Mesodermal cell (in vitro differentiated cells): Measurements from ENCODE around the gene SH3PXD2A.
A peak's percentile ranks its signal among the peaks of the same experiment; 100 is the strongest.

Experiments
- H3K27ac ChIP-seq: 2 replicates; pipeline ENCODE4 v1.7.0; 2013; ENCODE audit warnings: mild to moderate bottlenecking, low read depth, low read length, moderate library complexity; ENCODE audit not compliant: severe bottlenecking
- H3K36me3 ChIP-seq: 2 replicates; pipeline ENCODE4 v1.7.1; 2013; ENCODE audit warnings: mild to moderate bottlenecking, low read length, moderate library complexity; ENCODE audit not compliant: control insufficient read depth, insufficient read depth
- H3K4me1 ChIP-seq: one replicate; pipeline ENCODE4 v1.7.1; 2013; ENCODE audit warnings: mild to moderate bottlenecking, low read length; ENCODE audit not compliant: insufficient read depth, control insufficient read depth, poor library complexity, severe bottlenecking
- H3K4me3 ChIP-seq: 2 replicates; pipeline ENCODE4 v1.7.0; 2013; ENCODE audit warnings: low read length, control low read depth, mild to moderate bottlenecking; ENCODE audit not compliant: insufficient read depth, poor library complexity, severe bottlenecking; ENCODE audit errors: extremely low read depth
- H3K9me3 ChIP-seq: 2 replicates; pipeline ENCODE4 v1.7.1; 2013; ENCODE audit warnings: mild to moderate bottlenecking, low read length, moderate library complexity; ENCODE audit not compliant: control insufficient read depth
- WGBS, 2 experiments: methylation state at CpG; one replicate each; pipeline ENCODE4 v1.1.5; 2013; ENCODE audit warnings: missing lambda C conversion rate in 2 of 2; ENCODE audit not compliant: insufficient coverage in 2 of 2; 5-methylcytosine and 5-hydroxymethylcytosine counted together

The SH3PXD2A gene

GRCh38 chr10:103812004-103812403 is 43.4 kb downstream of the SH3PXD2A start:
- peaks cover 10% of the 10 kb centered on the region for H3K36me3 ChIP-seq
- peak overlapping the region; percentile 2 for H3K27ac ChIP-seq
- no peaks in the 10 kb centered on the region for H3K9me3 ChIP-seq
- H3K4me1 ChIP-seq: peaks cover 26% of the 10 kb centered on the region
- H3K4me3 ChIP-seq: no peak overlapping the region
- 88% methylated on average over 2 of the region's 3 CpGs for WGBS, 2 experiments

GRCh38 chr10:103811463-103811862 is 43.9 kb downstream of the SH3PXD2A start:
- Histone ChIP-seq H3K36me3 (peaks cover 10% of the 10 kb centered on the region), H3K9me3 (no peaks in the 10 kb centered on the region), H3K27ac (peak overlapping the region; percentile 25), H3K4me3 (no peak overlapping the region), H3K4me1 (peaks cover 25% of the 10 kb centered on the region)
- 96% methylated on average over 5 to 6 of the region's 6 CpGs for WGBS, 2 experiments

GRCh38 chr10:103808780-103809179 is 46.6 kb downstream of the SH3PXD2A start:
- Histone ChIP-seq H3K4me3 (no peak overlapping the region), H3K27ac (no peak overlapping the region), H3K4me1 (peaks cover 26% of the 10 kb centered on the region), H3K36me3 (no peaks in the 10 kb centered on the region), H3K9me3 (no peaks in the 10 kb centered on the region)
- 92 to 100% methylated on average over 1 to 2 of the region's 2 CpGs for WGBS, 2 experiments

GRCh38 chr10:103807996-103808395 is 47.4 kb downstream of the SH3PXD2A start:
- Histone ChIP-seq H3K4me3 (no peak overlapping the region), H3K36me3 (no peaks in the 10 kb centered on the region), H3K27ac (no peak overlapping the region), H3K4me1 (peaks cover 26% of the 10 kb centered on the region), H3K9me3 (no peaks in the 10 kb centered on the region)
- 91 to 95% methylated on average over 6 of the region's 6 CpGs for WGBS, 2 experiments

GRCh38 chr10:103806395-103807187 is 48.8 kb downstream of the SH3PXD2A start:
- 96 to 97% methylated on average over 11 to 12 of the region's 12 CpGs for WGBS, 2 experiments
- no peaks in the 10 kb centered on the region for H3K36me3 ChIP-seq
- peaks cover 19% of the 10 kb centered on the region for H3K4me1 ChIP-seq
- no peak overlapping the region for H3K4me3 ChIP-seq
- peak overlapping the region; percentile 41 for H3K27ac ChIP-seq
- H3K9me3 ChIP-seq: no peaks in the 10 kb centered on the region

- 93 to 100% methylated on average over 4 to 6 of the region's 6 CpGs for WGBS, 2 experiments
- no peaks in the 10 kb centered on the region for H3K9me3 ChIP-seq
- no peaks in the 10 kb centered on the region for H3K36me3 ChIP-seq
- no peak overlapping the region for H3K4me3 ChIP-seq
- peaks cover 20% of the 10 kb centered on the region for H3K4me1 ChIP-seq
- peak overlapping the region; percentile 45 for H3K27ac ChIP-seq
These were observed 49.6 kb downstream of the SH3PXD2A start for GRCh38 chr10:103805781-103806180.

GRCh38 chr10:103804871-103805270 is 50.5 kb downstream of the SH3PXD2A start:
- Histone ChIP-seq H3K4me3 (no peak overlapping the region), H3K4me1 (peaks cover 25% of the 10 kb centered on the region), H3K27ac (no peak overlapping the region)

GRCh38 chr10:103803941-103804340 is 51.4 kb downstream of the SH3PXD2A start:
- WGBS, 2 experiments: 47 to 75% methylated on average over 2 of the region's 3 CpGs
- Histone ChIP-seq H3K36me3 (peaks cover 17% of the 10 kb centered on the region), H3K4me3 (no peak overlapping the region), H3K4me1 (peaks cover 34% of the 10 kb centered on the region), H3K27ac (no peak overlapping the region), H3K9me3 (no peaks in the 10 kb centered on the region)

More at GRCh38 chr10:103804871-103805270, 50.5 kb downstream of the SH3PXD2A start:
- peaks cover 8% of the 10 kb centered on the region for H3K36me3 ChIP-seq
- no peaks in the 10 kb centered on the region for H3K9me3 ChIP-seq
- 61 to 76% methylated on average over 2 to 3 of the region's 4 CpGs for WGBS, 2 experiments

GRCh38 chr10:103802637-103803353 is 52.6 kb downstream of the SH3PXD2A start:
- WGBS, 2 experiments: 80 to 98% methylated on average over 3 to 7 of the region's 7 CpGs
- Histone ChIP-seq H3K9me3 (no peaks in the 10 kb centered on the region), H3K4me3 (no peak overlapping the region), H3K36me3 (peaks cover 27% of the 10 kb centered on the region), H3K27ac (no peak overlapping the region), H3K4me1 (peaks cover 37% of the 10 kb centered on the region)

GRCh38 chr10:103802081-103802480 is 53.3 kb downstream of the SH3PXD2A start:
- Histone ChIP-seq H3K4me1 (peaks cover 35% of the 10 kb centered on the region), H3K36me3 (peaks cover 31% of the 10 kb centered on the region), H3K9me3 (no peaks in the 10 kb centered on the region), H3K4me3 (no peak overlapping the region), H3K27ac (no peak overlapping the region)
- WGBS, 2 experiments: 77 to 78% methylated on average over 6 of the region's 6 CpGs
